ENCODE results near the gene DDX27.

DDX27 gene

GRCh38 chr20:49288784-49289696, 69.8 kb downstream of the DDX27 start:
- DNase-seq (ENCODE audit: low spot score), result no peak

DNA sequence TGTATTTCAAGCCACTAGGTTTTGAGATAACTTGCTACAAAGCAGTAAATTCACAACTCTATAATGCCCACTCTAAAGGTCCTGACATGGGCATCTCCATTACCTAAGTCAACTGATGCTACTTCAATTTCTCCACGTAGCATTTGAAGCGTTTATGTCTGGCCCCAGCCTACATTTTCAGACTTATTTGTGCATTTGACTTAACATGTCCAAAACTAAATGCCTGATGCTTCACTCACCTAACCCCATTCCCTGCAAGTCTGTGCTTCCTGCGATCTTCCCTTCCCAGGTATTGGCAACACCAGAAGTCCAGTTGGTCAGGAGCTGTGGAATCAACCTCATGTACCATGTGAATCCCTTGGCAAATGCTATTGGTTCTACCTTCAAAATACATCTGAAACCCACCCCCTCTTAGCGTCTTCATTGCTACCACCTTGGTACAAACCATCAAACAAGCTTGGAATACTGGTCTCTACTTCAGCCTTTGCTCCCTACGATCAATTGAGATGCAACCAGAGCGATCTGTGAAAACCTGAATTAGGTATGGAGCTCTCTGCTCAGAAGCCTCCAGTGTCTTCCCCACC, 71.5 kb downstream of the DDX27 start:
- no peak for DNase-seq (ENCODE audit: low spot score)

- DNase-seq (ENCODE audit: low spot score), result no peak
Measured at GRCh38 chr20:49291200-49291599, 72.0 kb downstream of the DDX27 start.

DNA sequence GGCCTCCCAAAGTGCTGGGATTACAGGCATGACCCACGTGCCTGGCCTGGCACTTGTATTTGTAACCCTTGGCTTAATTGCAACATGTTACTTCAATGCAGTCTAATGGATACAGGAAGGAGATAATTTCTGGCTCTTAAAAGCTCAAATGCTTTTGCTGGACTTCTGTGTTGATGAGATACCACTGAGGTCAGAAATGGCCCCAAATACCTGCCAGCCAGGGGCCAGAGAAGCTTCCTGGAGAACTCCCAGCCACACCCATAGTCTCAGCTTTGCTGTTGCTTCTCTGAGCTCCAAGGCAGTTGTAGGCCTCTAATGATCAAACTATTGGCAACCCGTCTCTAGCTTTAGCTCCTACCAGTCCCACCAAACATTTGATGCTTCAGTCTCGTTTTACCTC, 72.8 kb downstream of the DDX27 start:
- DNase-seq (ENCODE audit: low spot score), result no peak

GRCh38 chr20:49293122-49293521, 73.9 kb downstream of the DDX27 start:
- no peak for DNase-seq (ENCODE audit: low spot score)

All from germinal center (tissue), 1 donor.